K562 (cell line): ENCODE measurements around the gene KLRB1. TPM values are rescaled to one million over a fixed set of nuclear protein-coding genes. Genes with fewer than 3 reads are reported as not detected.

Experiments
- BRD4 ChIP-seq: fragments of 200-600 bp; sonication (generic); IDR thresholded peaks from 2 replicates; pipeline ENCODE4 v1.6.1; 2017; ENCODE audit warnings: inconsistent platforms
- HBP1 ChIP-seq: fragments of 450-650 bp; formaldehyde crosslinking; IDR thresholded peaks from 2 replicates; pipeline ENCODE4 v1.4.0; 2022; ENCODE audit warnings: missing genetic modification characterization
- NCOA4 ChIP-seq: fragments of 450-650 bp; IDR thresholded peaks from 2 replicates; pipeline ENCODE4 v1.6.1; 2018; ENCODE audit warnings: mild to moderate bottlenecking; ENCODE audit not compliant: partially characterized antibody
- PML ChIP-seq: IDR thresholded peaks from 2 replicates; pipeline ENCODE4 v1.6.1; 2012; ENCODE audit warnings: low read length, inconsistent platforms
- TBL1XR1 ChIP-seq, 2 experiments: IDR thresholded peaks; 2 replicates each; pipeline ENCODE4 v1.6.1; 2012; ENCODE audit warnings: improper control_type of control experiment in 2 of 2, low read length in 2 of 2, mild to moderate bottlenecking in 1 of 2
- UBTF ChIP-seq, 2 experiments: IDR thresholded peaks; 2 replicates each; pipeline ENCODE4 v1.6.1; 2012; ENCODE audit warnings: improper control_type of control experiment in 2 of 2, low read depth in 2 of 2, low read length in 2 of 2, borderline replicate concordance in 1 of 2
- polyA plus RNA-seq, 8 experiments: library from polyadenylated mRNA; depleted of rRNA in 4 of 8; stranded (reverse) in 5 of 8; unstranded in 3 of 8; fragments of >200 nt; fragmentation: Nextera tagmentation in 2 of 8; fragmentation: Illumina TruSeq in 1 of 8; extraction: Ambion mirVana in 2 of 8; extraction: Trizol in 1 of 8; gene quantifications; 2 replicates each; pipeline versions ENCODE4 v1.2.1 to v1.2.3, GENCODE V29; 2011 to 2014; ENCODE audit warnings: inconsistent platforms in 1 of 8, missing spikeins in 1 of 8
- total RNA-seq, 7 experiments: library from RNA; depleted of rRNA in 6 of 7; stranded (reverse); fragments of >200 nt in 6 of 7; fragmentation: Illumina TruSeq in 2 of 7; extraction: Trizol in 2 of 7; gene quantifications; 2 replicates each; pipeline versions ENCODE4 v1.2.1 to v1.2.3, GENCODE V29; 2011 to 2021; ENCODE audit warnings: low replicate concordance in 1 of 7
- TF ChIP-seq, protein P1 (sequence below): fragments of 150-350 bp; IDR thresholded peaks from 2 replicates; pipeline ENCODE4 v1.6.1; 2014; ENCODE audit warnings: low read depth, mild to moderate bottlenecking, low read length, borderline replicate concordance

Gene KLRB1
- total and polyA plus RNA-seq, 9 of the 15 experiments (the other 6 are each of a cell fraction or from before 2014, with no cell fraction given): not detected

GRCh38 chr12:9632766-9633165 lies 25.1 kb upstream of the KLRB1 start (continued):
- TF ChIP-seq HBP1 (CRISPR knock-in tag): no peak
- TF ChIP-seq, protein P1, sequence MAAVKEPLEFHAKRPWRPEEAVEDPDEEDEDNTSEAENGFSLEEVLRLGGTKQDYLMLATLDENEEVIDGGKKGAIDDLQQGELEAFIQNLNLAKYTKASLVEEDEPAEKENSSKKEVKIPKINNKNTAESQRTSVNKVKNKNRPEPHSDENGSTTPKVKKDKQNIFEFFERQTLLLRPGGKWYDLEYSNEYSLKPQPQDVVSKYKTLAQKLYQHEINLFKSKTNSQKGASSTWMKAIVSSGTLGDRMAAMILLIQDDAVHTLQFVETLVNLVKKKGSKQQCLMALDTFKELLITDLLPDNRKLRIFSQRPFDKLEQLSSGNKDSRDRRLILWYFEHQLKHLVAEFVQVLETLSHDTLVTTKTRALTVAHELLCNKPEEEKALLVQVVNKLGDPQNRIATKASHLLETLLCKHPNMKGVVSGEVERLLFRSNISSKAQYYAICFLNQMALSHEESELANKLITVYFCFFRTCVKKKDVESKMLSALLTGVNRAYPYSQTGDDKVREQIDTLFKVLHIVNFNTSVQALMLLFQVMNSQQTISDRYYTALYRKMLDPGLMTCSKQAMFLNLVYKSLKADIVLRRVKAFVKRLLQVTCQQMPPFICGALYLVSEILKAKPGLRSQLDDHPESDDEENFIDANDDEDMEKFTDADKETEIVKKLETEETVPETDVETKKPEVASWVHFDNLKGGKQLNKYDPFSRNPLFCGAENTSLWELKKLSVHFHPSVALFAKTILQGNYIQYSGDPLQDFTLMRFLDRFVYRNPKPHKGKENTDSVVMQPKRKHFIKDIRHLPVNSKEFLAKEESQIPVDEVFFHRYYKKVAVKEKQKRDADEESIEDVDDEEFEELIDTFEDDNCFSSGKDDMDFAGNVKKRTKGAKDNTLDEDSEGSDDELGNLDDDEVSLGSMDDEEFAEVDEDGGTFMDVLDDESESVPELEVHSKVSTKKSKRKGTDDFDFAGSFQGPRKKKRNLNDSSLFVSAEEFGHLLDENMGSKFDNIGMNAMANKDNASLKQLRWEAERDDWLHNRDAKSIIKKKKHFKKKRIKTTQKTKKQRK: no peak
- no peak for TF ChIP-seq NCOA4
- TF ChIP-seq PML: no peak
- no peak for TF ChIP-seq TBL1XR1 (IDR thresholded peaks at IDR 0.05; ENCODE audit: low read length in 2 of 2)
- no peak for TF ChIP-seq BRD4
- no peak for TF ChIP-seq UBTF (IDR thresholded peaks at IDR 0.05; ENCODE audit: borderline replicate concordance in 1 of 2, low read depth in 2 of 2, low read length in 2 of 2)
- TF ChIP-seq, all 486 proteins: peak for 0
